ENCODE data around the gene FGF13.

The FGF13 gene

DNA sequence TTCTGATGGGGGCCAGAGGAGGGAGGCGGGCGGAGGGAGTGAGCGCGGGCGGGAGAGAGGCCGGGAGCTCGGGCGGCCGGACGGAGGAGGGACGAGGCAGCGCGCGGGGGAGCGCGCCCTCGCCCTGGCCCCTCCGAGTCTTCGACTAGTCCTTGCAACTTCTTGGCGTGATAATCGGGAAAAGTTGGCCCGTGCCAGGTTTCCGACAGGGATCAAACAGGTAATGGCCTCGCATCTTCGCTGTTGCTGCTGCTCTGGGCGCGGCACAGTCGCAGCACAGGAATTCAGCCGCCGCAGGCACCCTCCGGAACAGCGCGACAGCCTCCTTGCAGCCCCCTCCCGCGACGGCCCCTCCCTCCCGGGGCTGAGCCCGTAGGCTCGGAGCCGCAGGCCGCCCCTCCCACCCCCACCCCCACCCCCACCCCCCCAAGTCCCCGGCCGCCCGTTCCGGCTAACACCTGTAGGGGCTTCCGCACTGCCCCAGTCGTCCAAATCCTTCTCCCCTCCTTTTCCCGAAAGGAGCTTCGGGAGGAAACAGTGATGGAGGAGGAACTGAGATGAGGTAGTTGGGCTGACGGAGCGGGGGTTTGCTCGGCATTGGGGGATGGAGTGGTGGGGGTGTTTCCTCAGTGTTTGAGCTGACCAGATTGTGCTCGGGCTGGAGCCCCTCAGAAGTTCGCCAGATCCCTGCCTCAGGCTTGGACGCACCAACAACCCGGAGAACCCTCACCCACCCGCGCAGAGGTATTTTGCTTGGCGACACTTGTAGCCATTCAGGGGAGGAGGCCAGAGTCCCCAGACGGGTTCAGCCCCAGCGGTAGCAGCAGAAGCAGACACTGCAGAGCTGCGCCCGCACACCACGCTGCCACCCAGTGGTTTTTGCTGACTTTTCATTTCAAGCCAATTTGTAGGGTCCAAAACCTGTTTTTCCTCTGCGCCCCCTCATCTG lies at the start of gene FGF13:
TSS of gene FGF13 (minus strand) at position 319 of the 949 bp plus-strand sequence. CDS start 714 bp downstream, outside the sequence.
- no peak for DNase-seq (ENCODE audit: low read depth)

GRCh38 chrX:138759217-138759943 lies 47.9 kb upstream of the FGF13 start:
- no peak for DNase-seq (ENCODE audit: low read depth)

GRCh38 chrX:138756234-138756633 lies 44.7 kb upstream of the FGF13 start:
- no peak for DNase-seq (ENCODE audit: low read depth)

DNA sequence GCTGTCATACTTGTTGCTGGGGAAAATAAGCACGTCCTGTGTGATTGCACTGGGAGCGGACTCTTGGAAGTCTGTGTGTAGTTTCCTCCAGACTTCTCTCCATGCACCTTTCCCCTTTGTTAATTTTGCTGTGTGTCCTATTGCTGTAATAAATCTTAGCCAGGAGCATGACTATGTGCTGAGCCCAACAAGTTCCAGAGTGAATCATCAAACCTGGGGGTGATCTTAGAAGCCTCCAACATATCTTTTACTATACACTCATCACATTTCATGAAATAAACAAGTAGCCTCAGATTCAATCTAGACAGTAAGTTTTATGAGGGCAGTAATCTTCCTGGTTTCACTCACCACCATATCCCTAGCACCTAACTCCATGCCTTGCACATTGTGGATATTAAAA lies 43.3 kb upstream of the FGF13 start:
- no peak for DNase-seq (ENCODE audit: low read depth)

DNA sequence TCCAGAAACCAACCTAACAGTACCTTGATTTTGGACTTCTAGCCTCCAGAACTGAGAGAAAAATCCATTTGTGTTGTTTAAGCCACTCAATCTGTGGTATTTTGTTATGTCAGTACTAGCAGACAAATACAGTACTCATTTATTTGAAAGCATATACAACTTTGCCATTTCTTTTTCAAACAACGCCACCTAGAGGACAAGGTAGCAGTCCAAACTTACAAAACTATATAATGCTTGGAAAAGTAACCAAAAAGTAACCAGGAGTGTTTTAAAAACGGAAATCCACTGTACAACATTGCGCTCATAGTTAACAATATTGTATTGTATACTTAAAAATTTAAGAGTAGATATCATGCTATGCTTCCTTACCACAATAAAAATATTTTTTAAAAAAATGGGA lies 37.0 kb upstream of the FGF13 start:
- no peak for DNase-seq (ENCODE audit: low read depth)

GRCh38 chrX:138745196-138745595 lies 33.7 kb upstream of the FGF13 start:
- no peak for DNase-seq (ENCODE audit: low read depth)

- DNase-seq (ENCODE audit: low read depth), result no peak
Measured at GRCh38 chrX:138742217-138742616, 30.7 kb upstream of the FGF13 start.

- DNase-seq (ENCODE audit: low read depth), result no peak
Measured at GRCh38 chrX:138740341-138740740, 28.8 kb upstream of the FGF13 start.

- no peak for DNase-seq (ENCODE audit: low read depth)
Measured at GRCh38 chrX:138723301-138723700, 11.8 kb upstream of the FGF13 start.

- no peak for DNase-seq (ENCODE audit: low read depth)
Measured at GRCh38 chrX:138719396-138719795, 7.9 kb upstream of the FGF13 start.

GRCh38 chrX:138718941-138719340 lies 7.4 kb upstream of the FGF13 start:
- no peak for DNase-seq (ENCODE audit: low read depth)

DNA sequence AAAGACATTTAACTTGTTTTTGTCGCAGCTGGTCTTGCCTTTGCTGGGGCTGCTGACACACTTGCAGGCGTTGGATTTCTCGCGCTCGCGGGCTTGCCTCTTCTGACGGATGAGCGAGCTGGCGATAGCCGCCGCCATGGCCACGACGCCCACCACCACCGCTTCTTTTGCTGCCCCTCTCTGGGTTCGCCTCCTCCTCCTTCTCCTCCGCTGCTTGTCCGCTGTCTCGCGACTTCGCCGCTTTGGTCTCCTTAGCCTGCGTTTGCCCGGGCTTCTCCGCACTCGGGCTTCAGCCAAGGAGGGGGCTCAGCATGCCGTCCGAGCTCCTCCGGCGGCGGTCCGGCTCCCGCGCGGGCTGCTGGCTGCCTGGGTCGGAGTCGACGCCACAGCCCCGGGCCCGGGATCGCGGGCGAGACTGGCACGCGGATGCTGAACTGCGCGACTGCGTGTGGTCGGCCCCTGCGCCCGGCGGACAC lies 613 bp downstream of the FGF13 start:
- DNase-seq (ENCODE audit: low read depth), result no peak

DNA sequence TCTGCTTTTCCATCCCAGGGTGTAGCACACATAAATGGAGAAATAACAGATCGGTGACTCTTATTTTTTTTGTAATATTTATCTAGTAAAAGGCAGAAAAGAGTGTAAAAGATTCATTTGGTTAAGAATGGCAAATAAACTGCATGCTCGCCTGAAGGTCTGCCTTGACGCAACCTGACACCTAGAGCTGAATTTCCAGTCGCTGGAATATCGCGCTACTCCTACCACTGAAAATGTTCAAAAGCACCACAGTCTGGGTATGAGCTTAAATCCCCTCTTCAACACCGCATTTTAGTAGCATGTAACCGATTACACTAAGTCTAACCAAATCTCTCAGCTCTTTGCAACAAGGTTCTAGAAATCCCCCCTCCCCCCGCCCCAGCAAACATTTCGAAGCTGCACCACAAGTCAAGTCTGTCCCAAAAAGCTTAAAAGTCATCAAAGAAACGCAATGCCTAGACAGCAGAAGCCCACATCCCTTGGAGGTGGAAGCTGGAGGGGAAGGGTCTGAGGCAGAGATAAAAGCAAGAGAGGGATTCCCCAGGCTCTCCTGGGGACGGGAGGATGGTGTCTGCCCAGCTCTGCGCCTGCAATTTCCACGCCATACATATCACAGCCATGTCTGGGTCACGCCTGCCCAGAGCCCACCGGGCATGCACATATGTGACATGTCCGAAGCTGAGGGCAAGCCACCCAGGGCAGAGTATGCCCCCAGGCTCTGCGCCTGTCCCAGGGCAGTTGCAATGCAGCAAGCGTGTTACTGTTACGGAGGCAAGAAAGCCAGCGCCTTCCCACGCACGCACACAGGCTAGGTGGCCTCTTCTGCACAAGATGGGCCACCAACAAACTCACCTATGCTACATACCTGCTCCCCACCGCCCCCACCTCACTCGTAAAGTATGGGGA lies 1.4 kb downstream of the FGF13 start:
- DNase-seq (ENCODE audit: low read depth), result no peak

DNA sequence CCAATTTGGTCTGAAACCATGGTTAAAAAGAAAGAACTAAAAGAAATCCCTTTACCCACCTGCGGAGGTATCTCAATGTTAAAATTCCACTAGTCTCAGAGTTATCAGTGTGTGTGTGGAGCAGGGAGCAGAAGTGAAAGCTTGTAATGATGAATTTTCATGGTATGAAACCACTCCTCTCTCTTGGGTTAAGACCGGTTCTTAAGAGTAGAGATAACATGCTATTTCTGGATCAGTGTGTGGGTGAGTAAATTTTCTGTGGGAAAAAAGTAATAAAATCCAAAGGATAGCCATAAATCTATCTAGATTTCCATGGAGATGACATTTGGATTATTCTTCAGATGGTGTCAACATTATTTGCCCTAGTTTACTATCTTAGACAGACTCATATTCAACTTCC lies 3.2 kb downstream of the FGF13 start:
- no peak for DNase-seq (ENCODE audit: low read depth)

- no peak for DNase-seq (ENCODE audit: low read depth)
Measured at GRCh38 chrX:138704596-138704995, 6.9 kb downstream of the FGF13 start.

- DNase-seq (ENCODE audit: low read depth), result no peak
Measured at GRCh38 chrX:138704101-138704500, 7.4 kb downstream of the FGF13 start.

DNA sequence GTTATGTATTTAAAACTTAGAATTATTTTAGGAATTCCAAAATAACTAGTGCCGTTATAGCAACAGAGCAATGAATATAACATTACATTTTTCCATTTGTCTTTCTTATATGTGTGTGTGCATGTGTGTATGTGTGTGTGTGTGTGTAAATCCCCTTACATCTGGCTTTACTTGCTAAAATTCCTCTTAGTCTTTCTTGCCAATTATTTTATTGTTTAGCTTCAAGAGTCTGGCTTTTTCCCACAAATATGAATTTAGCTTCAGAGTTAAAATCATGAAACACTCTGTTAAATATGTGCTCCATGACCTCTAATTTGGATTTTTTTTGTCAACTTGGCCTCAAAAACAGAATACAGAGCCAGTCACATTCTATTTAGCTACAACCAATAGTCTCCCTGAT lies 18.9 kb downstream of the FGF13 start:
- DNase-seq (ENCODE audit: low read depth), result no peak

DNA sequence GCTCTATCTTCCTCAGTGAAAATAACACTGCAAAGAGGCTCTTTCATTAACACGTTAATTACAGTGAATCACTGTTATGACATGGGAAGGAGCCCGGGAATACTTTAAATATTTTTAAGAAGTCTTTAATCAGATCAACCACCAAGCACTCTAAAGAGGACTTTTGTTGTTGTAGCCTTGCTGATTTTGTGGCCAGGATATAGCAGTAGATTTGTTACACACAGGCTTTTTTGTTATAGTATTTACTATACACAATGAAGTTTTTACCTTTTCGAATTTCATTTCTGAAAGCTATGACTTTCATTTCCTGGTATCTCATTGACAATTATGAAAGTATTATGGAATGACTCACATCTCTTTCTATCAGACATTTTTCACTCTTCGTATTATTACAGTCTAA lies 20.3 kb downstream of the FGF13 start:
- no peak for DNase-seq (ENCODE audit: low read depth)

DNA sequence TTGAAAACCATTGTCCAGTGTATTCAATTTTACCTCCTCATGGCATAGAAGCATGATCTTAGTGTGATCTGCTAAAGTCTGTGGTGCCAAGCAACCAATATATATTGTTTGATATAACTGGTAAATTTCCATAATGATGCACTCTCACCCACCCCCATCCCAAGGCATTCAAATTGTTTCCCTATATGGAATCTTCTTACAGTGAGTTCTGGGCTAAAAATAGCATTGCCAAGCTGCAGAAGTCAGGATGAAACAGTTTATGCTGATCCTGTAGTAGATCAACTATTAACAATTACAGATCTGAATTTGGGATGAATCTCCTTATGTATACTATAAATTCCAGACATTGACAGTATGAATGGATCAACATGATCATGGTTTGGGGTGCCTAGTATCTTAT lies 20.9 kb downstream of the FGF13 start:
- DNase-seq (ENCODE audit: low read depth), result no peak

DNA sequence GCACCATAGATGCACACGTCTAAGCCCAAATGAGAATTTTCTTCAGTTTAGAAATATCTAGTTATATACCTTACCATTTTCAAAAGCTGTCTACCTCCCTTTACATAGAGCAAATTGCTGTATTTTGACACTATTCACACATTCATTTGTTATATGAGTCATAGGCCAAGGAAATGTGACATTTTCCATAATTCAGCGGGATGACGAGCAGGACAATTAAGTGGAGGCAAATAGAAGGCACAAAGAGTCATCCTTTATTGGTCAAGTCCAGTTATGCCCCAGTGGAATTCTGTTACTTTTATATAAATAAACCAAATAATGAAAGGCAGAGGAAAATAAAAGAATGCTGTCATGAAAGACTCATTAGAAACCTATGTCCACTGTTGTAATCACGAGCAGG lies 27.9 kb downstream of the FGF13 start:
- DNase-seq (ENCODE audit: low read depth), result no peak

DNA sequence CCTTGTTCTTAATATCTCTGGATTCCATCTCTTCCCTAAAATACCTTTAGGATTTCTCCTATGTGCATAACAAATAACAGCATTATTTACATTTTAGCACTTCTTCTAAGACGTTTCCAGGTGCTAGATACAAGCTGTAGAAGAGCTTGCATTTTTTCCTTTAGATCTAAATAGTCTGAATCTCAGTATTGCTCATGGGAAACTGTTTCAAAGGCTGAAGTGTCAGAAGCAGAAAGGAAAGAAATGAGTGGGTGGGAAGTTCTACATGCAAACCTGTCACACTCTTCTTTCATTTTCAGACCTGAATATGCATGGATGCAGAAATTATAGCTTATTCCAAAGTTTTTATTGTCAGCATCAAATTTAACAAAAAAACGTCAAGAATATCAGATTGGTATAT lies 41.8 kb downstream of the FGF13 start:
- DNase-seq (ENCODE audit: low read depth), result no peak

DNA sequence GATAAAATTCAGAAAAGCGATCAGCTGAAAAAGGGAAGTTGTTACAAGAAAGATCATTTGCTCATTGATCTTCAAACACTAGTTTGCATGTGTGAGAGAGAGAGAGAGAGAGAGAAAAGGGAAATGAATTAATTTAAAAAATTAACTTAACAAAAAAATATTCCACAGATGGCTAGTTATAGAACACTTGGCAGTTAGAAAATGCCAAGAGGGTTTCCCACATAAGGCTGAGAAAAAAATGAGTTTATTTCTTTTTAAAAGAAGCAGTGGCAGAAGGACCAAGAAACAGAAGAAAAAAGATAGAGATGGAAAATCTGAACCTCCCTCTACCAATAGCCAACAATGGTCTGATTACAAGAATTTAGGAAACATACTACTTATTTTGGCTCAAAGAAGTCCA lies 47.1 kb downstream of the FGF13 start:
- DNase-seq (ENCODE audit: low read depth), result no peak
